Panc1 (cell line): ENCODE measurements around the gene LYPLA2. TPM values are rescaled to one million over a fixed set of nuclear protein-coding genes. Genes with fewer than 3 reads are reported as not detected.

ENCODE experiments used
- ATAC-seq: fragments of 200-7000 bp; cut with Tn5 transposase; 2 replicates; pipeline ENCODE4 v1.9.1; 2020; ENCODE audit warnings: mild to moderate bottlenecking, moderate library complexity
- BruUV-seq: library from RNA; stranded (reverse); fragments of 400-500 nt; replicated peaks from 2 replicates; lab custom pipeline; 2021; lab: Mats Ljungman, UMichigan
- CTCF ChIA-PET: fragments of 300-600 bp; sonication (Branson Sonifier 250); formaldehyde crosslinking; loops from one replicate; lab custom pipeline; 2022; ENCODE audit warnings: antibody characterized with exemption; lab: Charles Lee
- POLR2A ChIA-PET: fragments of 300-600 bp; sonication (Branson Sonifier 250); formaldehyde crosslinking; loops from one replicate; lab custom pipeline; 2022; ENCODE audit warnings: antibody characterized with exemption; lab: Charles Lee
- DNase-seq: peaks from one replicate; pipeline ENCODE4 v3.0.0-alpha.2; 2010; ENCODE audit warnings: low read depth, low spot score
- H3K27ac ChIP-seq: 2 replicates; pipeline ENCODE4 v1.5.1; 2011; ENCODE audit warnings: mild to moderate bottlenecking, low read length, inconsistent platforms
- H3K27me3 ChIP-seq: fragments of 200-500 bp; sonication (Bioruptor generic); 2 replicates; pipeline ENCODE4 v1.6.0; 2014; ENCODE audit warnings: low read length, inconsistent platforms; ENCODE audit not compliant: control insufficient read depth, insufficient read depth
- H3K36me3 ChIP-seq: fragments of 200-500 bp; sonication (Bioruptor generic); 2 replicates; pipeline ENCODE4 v1.5.1; 2014; ENCODE audit warnings: inconsistent platforms, mild to moderate bottlenecking, low read length, moderate library complexity; ENCODE audit not compliant: control insufficient read depth, insufficient read depth
- H3K4me1 ChIP-seq: 2 replicates; pipeline ENCODE4 v1.5.1; 2011; ENCODE audit warnings: inconsistent platforms, mild to moderate bottlenecking, low read length, moderate library complexity; ENCODE audit not compliant: control insufficient read depth, insufficient read depth
- H3K4me3 ChIP-seq, 2 experiments: 2 replicates each; pipeline ENCODE4 v1.5.1; 2011 to 2012; ENCODE audit warnings: low read depth in 2 of 2, low read length in 2 of 2, mild to moderate bottlenecking in 2 of 2, inconsistent platforms in 1 of 2, moderate library complexity in 1 of 2
- H3K9me3 ChIP-seq: fragments of 200-500 bp; sonication (Bioruptor generic); 2 replicates; pipeline ENCODE4 v1.5.1; 2014; ENCODE audit warnings: low read depth, mild to moderate bottlenecking, inconsistent platforms, low read length, moderate library complexity; ENCODE audit not compliant: control insufficient read depth, insufficient read depth
- CTCF ChIP-seq: fragments of 450-650 bp; IDR thresholded peaks from 2 replicates; pipeline ENCODE4 v1.5.1; 2017; ENCODE audit warnings: mild to moderate bottlenecking
- POLR2AphosphoS5 ChIP-seq: IDR thresholded peaks from 2 replicates; pipeline ENCODE4 v1.6.1; 2012; ENCODE audit warnings: mild to moderate bottlenecking, low read depth, low read length, moderate library complexity
- REST ChIP-seq, 2 experiments: IDR thresholded peaks; 2 replicates each; pipeline ENCODE4 v1.6.1; 2011 to 2012; ENCODE audit warnings: low read depth in 2 of 2, control low read depth in 1 of 2, low read length in 1 of 2, mild to moderate bottlenecking in 1 of 2, moderate library complexity in 1 of 2; ENCODE audit not compliant: insufficient read depth in 1 of 2
- SIN3A ChIP-seq: IDR thresholded peaks from 2 replicates; pipeline ENCODE4 v1.6.1; 2012; ENCODE audit warnings: low read depth, mild to moderate bottlenecking, low read length, moderate library complexity, borderline replicate concordance; ENCODE audit not compliant: insufficient read depth
- TCF7L2 ChIP-seq: IDR thresholded peaks from 2 replicates; pipeline ENCODE4 v1.6.1; 2011; ENCODE audit warnings: mild to moderate bottlenecking, low read depth, low read length, inconsistent platforms
- in situ Hi-C: cut with HindIII; loops from 2 replicates; pipeline ENCODE4 v1.10.0; 2016; ENCODE audit warnings: low sequenced_read_pairs, low pct_unique_long_range_greater_than_20kb
- intact Hi-C: fragments of 100-400 bp; cut with micrococcal nuclease; formaldehyde crosslinking; loops from one replicate; pipeline ENCODE4 v1.10.0; 2022; ENCODE audit not compliant: unreplicated experiment
- total RNA-seq: library from RNA; stranded (reverse); gene quantifications from one replicate; pipeline ENCODE4 v1.2.1, GENCODE V29; 2021; ENCODE audit not compliant: unreplicated experiment

Gene LYPLA2
- total RNA-seq, 1 experiment from 2014 or later: 82.9 TPM

GRCh38 chr1:23816361-23816760, 25.4 kb downstream of the LYPLA2 start:
- Histone ChIP-seq H3K4me1 (no peaks in the 10 kb centered on the region), H3K9me3 (no peaks in the 10 kb centered on the region), H3K36me3 (no peaks in the 10 kb centered on the region), H3K4me3 (no peak overlapping the region), H3K27me3 (no peaks in the 10 kb centered on the region), H3K27ac (no peak overlapping the region)
- TF ChIP-seq SIN3A (no peak), POLR2AphosphoS5 (no peak), REST (IDR thresholded peaks at IDR 0.05; ENCODE audit: insufficient read depth in 1 of 2, low read depth in 2 of 2, low read length in 1 of 2) (no peak), CTCF (no peak)
- intact Hi-C loops (loop anchor here (10.0 kb wide), 1 partner anchor 98 kb away; the partner anchor contains the start of gene CNR2), in situ Hi-C loops (no loop called here)
- no peak for DNase-seq
- CTCF ChIA-PET: interaction anchor here (0.7 to 1.0 kb wide), 3 partner anchors 94 to 196 kb away, joined by 5 to 13 read pairs (median 5); no protein-coding TSS in a partner anchor
- BruUV-seq: no TSS peak
- POLR2A ChIA-PET: interaction anchor here (0.6 to 1.0 kb wide), 3 partner anchors 11 to 257 kb away, joined by 3 to 5 read pairs (median 4); no protein-coding TSS in a partner anchor
- ATAC-seq: no peak

DNA sequence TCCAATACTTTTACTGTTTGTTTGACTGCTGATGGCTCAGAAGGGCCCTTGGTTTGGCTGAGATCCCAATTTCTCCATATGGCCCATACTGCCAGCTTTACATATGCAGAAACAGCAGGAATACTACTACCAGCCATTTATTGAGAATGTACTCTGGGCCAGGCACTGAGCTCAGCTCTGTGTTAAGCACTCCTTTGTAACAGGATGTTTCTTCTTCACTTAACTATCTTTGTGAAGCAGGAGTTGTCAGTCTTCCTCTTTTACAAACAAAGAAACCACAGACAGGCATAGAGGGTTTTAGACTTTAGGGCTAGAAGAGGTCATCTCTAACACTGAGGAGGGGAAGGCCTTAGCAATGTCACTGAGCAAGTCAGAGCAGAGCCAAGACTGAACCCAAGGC, 26.0 kb downstream of the LYPLA2 start:
- in situ Hi-C loops (no loop called here), intact Hi-C loops (loop anchor here (10.0 kb wide), 1 partner anchor 98 kb away; the partner anchor contains the start of gene CNR2)
- no peak for ATAC-seq
- no peak for TF ChIP-seq POLR2AphosphoS5
- no peak for TF ChIP-seq REST (IDR thresholded peaks at IDR 0.05; ENCODE audit: insufficient read depth in 1 of 2, low read depth in 2 of 2, low read length in 1 of 2)
- TF ChIP-seq CTCF: no peak
- no peak for TF ChIP-seq TCF7L2
- TF ChIP-seq SIN3A: no peak
- Histone ChIP-seq H3K4me1 (no peaks in the 10 kb centered on the region), H3K27ac (no peak overlapping the region), H3K9me3 (no peaks in the 10 kb centered on the region), H3K36me3 (no peaks in the 10 kb centered on the region), H3K4me3 (no peak overlapping the region), H3K27me3 (no peaks in the 10 kb centered on the region)
- ChIA-PET CTCF (interaction anchor here (1.0 kb wide), 1 partner anchor 195 kb away, joined by 13 read pairs; no protein-coding TSS in a partner anchor), POLR2A (interaction anchor here (1.0 kb wide), 1 partner anchor 11 kb away, joined by 3 read pairs; no protein-coding TSS in a partner anchor)
- no TSS peak for BruUV-seq
- DNase-seq: no peak
